ENCODE results near the gene ZSWIM8. TPM values are rescaled to one million over a fixed set of nuclear protein-coding genes. Genes with fewer than 3 reads are reported as not detected.
A peak's percentile ranks its signal among the peaks of the same experiment; 100 is the strongest.

ZSWIM8 gene
- total RNA-seq, 1 experiment from 2014 or later: 47.9 TPM

- DNase-seq (ENCODE audit: low spot score): no peak
Observed at GRCh38 chr10:73840403-73841060, 55.1 kb downstream of the ZSWIM8 start.

DNA sequence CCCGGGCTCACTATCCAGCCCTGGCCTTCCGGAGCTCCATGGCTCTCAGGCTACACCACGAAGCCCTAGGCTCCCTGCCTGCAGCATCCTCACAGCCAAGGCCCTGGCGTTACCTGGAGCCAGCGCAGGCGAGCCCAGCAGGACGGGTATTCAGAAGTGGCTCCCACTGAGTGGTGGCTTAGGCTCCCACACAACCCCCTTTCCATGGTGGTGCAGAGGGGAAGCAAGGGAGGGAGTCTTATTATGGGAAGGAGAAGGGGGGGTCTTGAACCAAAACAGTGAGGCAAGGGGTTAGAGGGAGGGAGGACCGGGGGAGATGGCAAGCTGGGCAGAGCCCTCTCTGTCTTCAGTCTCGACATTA, 55.6 kb downstream of the ZSWIM8 start:
- no peak for DNase-seq (ENCODE audit: low spot score)

- no peak for DNase-seq (ENCODE audit: low spot score)
Observed at GRCh38 chr10:73841526-73842285, 56.3 kb downstream of the ZSWIM8 start.

GRCh38 chr10:73842349-73842748, 56.9 kb downstream of the ZSWIM8 start:
- DNase-seq (ENCODE audit: low spot score): no peak

- no peak for DNase-seq (ENCODE audit: low spot score)
Observed at GRCh38 chr10:73843261-73843660, 57.9 kb downstream of the ZSWIM8 start.

GRCh38 chr10:73847031-73847430, 61.6 kb downstream of the ZSWIM8 start:
- DNase-seq (ENCODE audit: low spot score): no peak

- peak; percentile 69 for DNase-seq (ENCODE audit: low spot score)
Observed at GRCh38 chr10:73848821-73849489, 63.5 kb downstream of the ZSWIM8 start.

DNA sequence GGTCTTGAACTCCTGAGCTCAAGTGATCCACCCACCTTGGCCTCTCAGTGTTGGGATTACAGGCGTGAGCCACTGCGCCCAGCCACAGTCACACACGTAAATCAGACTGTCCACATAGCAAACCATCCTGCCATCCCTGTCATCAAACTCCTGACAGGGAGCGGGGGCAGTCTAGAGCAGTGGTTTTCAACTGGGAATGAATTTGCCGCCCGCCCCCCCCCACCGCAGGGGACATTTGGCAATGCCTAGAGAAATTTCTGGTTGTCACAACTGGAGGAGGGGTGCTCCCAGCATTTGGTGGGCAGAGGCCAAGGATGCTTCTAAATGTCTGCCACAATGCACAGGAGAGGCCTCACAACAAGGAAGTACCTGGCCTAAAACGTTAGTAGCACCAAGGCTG, 64.8 kb downstream of the ZSWIM8 start:
- no peak for DNase-seq (ENCODE audit: low spot score)

DNA sequence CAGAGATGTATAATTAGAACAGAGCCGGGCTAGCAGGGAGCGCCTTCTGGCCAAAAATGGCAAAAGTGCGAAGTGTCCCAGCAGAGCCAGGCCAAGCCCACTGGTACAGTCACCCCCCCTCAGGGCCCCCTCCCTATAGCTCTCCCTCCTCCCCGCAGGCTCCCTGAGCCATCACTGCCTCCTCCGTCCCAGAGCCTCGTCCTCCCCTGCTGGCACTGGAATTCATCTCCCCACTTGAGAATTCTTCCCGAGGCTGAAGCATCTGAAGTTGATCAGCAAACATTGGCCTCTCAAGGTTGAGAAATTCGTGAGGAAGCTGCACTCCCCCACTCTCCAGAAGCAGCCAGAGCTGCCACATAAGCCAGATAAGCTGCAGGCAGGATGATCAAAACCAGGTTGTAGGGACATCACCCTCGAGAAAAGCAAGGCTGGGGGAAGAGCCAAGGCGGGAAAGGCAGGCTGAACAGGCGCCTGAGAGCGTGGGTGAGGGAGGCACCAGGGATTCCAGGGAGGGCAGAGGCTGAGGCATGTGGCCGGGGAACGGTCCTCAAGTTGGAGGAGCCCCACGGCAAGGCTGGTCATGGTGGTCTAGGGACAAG, 65.6 kb downstream of the ZSWIM8 start:
- DNase-seq (ENCODE audit: low spot score): no peak

Other genes with a start within 250 kb of the ZSWIM8 start
- 28.7 and 32.3 TPM in 2 replicates for gene USP54, start 194.3 kb upstream of the ZSWIM8 start, total RNA-seq (2014; rRNA removed; shearing (Covaris generic))
- gene MYOZ1, start 144.1 kb upstream of the ZSWIM8 start, total RNA-seq (2014; rRNA removed; shearing (Covaris generic)): 1.1 TPM in 1 of 2 replicates, not detected in the other
- gene SYNPO2L, start 129.6 kb upstream of the ZSWIM8 start, total RNA-seq (2014; rRNA removed; shearing (Covaris generic)): 0.14 TPM in 1 of 2 replicates, not detected in the other
- gene AGAP5, start 87.5 kb upstream of the ZSWIM8 start, total RNA-seq (2014; rRNA removed; shearing (Covaris generic)): 2.2 and 3.2 TPM in 2 replicates
- 79.0 and 83.2 TPM in 2 replicates for gene SEC24C, start 41.2 kb upstream of the ZSWIM8 start, total RNA-seq (2014; rRNA removed; shearing (Covaris generic))
- gene CHCHD1, start 3.6 kb upstream of the ZSWIM8 start, total RNA-seq (2014; rRNA removed; shearing (Covaris generic)): 77.6 and 90.0 TPM in 2 replicates
- gene NDST2, start 26.0 kb downstream of the ZSWIM8 start, total RNA-seq (2014; rRNA removed; shearing (Covaris generic)): 12.2 and 13.5 TPM in 2 replicates
- 36.6 and 38.5 TPM in 2 replicates for gene CAMK2G, start 88.9 kb downstream of the ZSWIM8 start, total RNA-seq (2014; rRNA removed; shearing (Covaris generic))
- 6.7 and 8.9 TPM in 2 replicates for gene PLAU, start 125.5 kb downstream of the ZSWIM8 start, total RNA-seq (2014; rRNA removed; shearing (Covaris generic))
- gene VCL, start 212.5 kb downstream of the ZSWIM8 start, total RNA-seq (2014; rRNA removed; shearing (Covaris generic)): 142 and 146 TPM in 2 replicates

All from A172 (cell line).